HG02763 (cell line): ENCODE results near the gene SH3RF3.

Experiments
- ATAC-seq: cut with Tn5 transposase; IDR thresholded peaks from one replicate; pipeline ENCODE4 v1.9.1; 2021; ENCODE audit warnings: mild to moderate bottlenecking, moderate library complexity; ENCODE audit not compliant: unreplicated experiment

Gene SH3RF3

DNA sequence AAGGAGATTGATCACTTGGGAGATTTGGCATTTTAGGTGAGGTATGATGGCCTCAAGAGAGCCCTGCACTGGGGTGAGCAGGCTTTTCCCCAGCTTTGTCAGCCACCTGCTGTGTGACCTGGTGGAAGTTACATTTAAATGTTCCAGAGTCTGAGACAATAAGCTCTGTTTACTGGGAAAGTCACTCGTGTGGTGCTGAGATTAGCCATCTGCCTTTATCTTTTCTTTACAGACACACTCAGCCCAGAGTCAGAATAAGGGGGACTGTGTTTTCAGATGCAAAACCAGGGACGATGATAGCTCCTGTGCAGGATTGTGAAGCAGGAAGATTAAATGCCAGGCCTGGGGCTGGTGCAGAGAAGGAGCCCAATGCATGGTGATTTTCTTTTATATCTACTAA is 47.9 kb downstream of the SH3RF3 start:
- no peak for ATAC-seq

DNA sequence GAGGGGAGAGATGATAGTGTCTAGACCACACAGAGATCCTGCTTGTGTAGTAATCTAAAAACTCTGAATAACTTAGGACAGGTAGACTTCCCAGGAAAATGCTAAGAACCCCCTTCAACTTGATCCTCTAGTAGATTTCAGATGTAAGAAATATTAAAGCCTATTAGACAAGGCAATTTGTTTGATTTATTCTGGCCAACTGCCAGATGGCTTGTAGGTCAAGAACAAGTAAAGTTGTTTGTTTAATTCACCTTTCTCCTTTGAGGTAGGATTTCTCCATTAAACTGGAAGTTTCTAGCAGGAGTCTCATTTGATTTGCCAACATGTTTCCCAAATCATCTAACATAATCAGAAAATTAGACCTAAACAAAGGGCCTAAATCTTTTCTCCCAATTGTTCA is 48.6 kb downstream of the SH3RF3 start:
- no peak for ATAC-seq

DNA sequence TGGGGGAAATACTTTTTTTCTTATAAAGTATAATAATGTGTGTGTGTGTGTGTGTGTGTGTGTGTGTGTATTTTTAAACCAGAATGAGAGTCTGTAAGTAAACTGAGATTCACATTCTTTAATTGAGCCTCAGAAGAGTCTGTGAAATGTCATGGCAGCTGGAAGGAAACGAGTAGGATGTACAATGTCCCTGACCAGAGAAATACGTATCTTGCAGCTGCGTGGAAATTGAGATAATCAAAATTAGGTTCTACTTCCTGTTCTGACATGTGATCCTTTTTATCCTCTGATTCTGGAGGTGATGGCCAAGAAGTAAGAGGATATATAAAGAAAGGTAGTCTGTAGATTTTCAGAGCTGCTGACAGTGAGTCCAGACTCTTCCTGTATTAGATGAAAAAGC is 50.0 kb downstream of the SH3RF3 start:
- no peak for ATAC-seq

GRCh38 chr2:109180786-109181185 is 51.8 kb downstream of the SH3RF3 start:
- ATAC-seq: no peak

GRCh38 chr2:109182426-109182825 is 53.4 kb downstream of the SH3RF3 start:
- ATAC-seq: no peak

DNA sequence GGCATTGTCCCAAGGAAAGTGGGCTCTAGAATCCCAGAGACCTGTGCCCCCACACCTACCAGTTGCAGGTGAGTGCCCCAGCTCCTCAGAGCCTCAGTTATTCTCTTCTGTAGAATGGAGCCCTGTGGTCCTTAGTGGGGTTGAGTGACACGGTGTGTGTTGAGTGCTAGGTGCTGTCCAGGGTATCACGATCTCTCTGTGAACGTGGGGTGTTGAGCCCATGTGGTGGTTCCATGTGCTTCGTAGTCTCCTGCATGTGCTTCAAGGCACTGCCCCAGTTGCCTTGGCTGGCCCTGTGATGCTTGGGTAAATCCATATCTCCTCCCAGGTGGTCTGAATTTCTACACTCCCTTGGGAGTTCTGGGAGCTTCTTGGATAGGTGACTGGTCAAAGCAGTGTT is 54.9 kb downstream of the SH3RF3 start:
- no peak for ATAC-seq

DNA sequence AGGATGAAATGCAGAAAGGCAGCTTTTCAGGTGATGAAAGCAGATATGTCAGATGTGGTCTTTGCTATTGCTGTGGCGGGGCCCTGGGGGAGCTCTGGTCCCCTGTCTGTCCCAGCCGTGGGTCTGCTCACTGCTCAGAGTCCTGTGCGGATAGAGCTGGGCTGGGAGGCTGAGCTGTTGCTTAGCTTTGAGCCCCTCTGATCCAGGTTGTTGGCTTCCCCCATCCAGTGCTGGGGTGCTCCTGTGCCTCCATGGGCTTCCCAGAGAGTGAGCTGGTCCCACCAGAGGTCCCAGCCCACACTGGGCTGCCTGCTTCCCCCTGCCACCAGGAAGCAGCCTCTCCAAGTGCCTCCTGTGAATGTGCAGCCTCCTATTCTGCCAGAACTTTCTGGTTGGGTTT is 55.4 kb downstream of the SH3RF3 start:
- ATAC-seq: no peak

DNA sequence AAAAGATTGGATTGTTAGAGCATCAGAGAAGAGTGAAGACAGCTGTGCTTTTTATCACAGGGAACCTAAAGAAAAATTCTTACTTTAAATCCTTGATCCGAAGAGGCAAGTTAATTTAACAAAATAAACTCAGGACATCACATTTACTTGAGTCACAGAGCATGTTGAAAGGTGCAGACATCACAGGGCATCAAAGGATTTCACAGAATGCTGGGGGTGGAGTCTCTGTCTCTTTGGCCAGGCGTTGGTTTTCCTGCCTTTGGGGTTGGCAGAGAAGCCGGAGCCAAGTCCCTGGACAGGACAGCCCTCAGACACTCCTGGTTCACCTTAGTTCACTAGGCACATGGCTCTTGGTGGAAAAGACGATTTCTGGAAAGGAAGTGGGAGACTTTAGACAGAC is 56.3 kb downstream of the SH3RF3 start:
- ATAC-seq: no peak

GRCh38 chr2:109185821-109186570 is 57.0 kb downstream of the SH3RF3 start:
- no peak for ATAC-seq

GRCh38 chr2:109186656-109187250 is 57.7 kb downstream of the SH3RF3 start:
- no peak for ATAC-seq

DNA sequence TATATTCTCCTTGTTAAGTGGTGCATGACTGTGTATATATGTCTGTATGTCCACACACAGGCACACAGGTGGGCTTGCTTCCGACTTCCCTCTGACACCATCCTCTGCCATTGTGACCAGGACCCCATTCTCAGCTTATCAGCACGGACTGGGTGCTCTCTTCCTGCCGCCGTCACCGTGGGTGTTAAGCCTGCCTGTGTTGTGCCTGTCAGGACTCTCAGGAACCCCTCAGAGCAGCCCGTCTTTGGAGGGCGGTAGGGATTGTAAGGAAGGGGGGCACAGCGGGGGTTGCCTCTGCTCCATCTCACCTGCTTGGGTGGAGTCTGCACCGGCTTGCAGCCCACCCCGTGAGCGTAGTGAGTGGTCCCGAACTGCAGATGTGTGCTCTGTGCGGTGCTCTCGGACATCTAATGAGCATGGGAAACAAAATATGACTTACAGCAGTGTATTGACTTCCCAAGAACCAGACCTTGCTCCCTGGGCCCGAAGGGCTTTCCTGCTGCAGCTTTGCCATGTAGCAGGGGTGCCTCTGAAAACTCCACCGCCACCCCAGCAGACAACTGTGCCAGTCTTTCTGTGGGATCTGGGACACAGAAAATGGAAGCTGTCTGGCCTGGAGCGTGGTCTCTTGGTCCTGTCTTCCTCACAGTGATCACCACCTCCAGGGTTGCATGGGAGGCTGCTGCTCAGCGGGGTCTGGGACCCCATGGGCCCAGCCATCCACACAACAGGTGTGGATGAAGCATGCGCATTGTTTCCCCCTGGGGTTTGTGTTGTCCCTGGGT is 58.9 kb downstream of the SH3RF3 start:
- no peak for ATAC-seq

DNA sequence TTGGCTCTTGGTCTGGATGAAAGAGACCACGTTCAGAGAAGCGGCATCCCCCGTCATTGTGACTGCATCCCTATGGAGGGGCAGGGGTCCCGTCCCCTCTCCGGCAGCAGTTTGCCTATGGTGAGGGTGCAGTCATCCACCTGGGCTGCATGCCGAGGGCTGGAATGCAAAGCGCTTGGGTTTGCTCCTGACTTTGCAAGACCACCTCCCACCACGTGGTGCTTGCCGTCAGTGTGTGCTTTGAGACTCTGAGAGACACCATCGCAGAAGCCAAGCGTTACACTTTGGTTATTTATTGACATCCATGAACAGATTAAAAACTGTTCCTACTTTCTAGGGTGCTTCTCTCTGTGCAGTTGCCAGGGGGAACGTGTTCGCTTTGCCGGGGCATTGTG is 59.5 kb downstream of the SH3RF3 start:
- ATAC-seq: no peak

DNA sequence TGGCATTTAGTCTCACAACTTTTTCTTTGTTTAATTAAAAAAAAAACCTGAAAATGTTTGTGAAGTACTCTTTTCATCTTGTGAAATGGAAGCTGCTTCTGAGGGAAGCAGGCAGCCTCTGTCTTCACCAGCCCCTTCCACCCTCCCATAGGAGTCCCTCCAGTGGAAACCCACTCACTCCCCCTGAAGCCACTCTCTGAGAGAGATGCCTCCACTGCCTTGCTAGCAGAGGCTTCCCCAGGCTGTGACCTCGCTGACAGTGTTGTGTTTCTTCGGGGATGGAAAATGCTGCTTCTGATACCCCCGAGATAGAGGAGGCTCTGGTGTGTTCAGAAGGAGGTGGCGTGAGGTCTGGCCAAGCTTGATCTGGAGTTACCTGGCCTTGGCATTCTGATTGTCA is 59.9 kb downstream of the SH3RF3 start:
- ATAC-seq: no peak

DNA sequence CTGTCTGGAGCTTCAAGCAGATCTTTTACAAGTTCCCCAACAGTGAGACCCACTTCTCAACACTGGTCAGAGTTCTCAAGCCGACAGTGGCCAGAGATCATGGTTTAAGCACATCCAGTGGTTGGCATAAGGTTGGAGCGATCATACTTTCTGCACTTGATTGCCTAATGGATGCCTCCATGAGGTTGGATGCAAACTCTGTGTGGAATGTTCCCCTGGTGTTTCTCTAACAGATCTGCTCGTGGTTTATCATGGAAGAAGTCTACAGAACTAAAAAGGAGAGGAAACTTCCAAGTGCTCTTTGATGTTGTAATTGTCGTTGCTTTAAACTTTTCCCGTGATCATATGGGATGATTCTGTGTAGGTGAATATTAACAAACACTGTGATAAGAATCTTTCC is 60.7 kb downstream of the SH3RF3 start:
- no peak for ATAC-seq

- ATAC-seq: no peak
Observed at GRCh38 chr2:109193807-109194619, 65.0 kb downstream of the SH3RF3 start.

DNA sequence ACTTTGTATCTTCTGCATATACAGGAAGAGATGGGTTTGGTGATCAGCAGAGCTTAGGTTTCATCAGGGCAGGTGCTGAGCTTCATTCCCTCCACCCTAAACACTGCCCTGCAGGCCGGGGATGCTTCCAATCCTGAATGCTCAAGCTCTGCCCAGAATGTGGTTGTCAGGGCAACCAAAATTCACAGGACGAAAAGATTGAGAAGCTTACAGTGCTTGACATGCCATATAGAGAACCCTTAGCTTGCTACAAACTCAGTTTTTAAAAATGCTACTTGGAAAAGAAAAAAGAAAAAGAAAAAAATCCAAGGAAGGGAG is 65.6 kb downstream of the SH3RF3 start:
- ATAC-seq: no peak

DNA sequence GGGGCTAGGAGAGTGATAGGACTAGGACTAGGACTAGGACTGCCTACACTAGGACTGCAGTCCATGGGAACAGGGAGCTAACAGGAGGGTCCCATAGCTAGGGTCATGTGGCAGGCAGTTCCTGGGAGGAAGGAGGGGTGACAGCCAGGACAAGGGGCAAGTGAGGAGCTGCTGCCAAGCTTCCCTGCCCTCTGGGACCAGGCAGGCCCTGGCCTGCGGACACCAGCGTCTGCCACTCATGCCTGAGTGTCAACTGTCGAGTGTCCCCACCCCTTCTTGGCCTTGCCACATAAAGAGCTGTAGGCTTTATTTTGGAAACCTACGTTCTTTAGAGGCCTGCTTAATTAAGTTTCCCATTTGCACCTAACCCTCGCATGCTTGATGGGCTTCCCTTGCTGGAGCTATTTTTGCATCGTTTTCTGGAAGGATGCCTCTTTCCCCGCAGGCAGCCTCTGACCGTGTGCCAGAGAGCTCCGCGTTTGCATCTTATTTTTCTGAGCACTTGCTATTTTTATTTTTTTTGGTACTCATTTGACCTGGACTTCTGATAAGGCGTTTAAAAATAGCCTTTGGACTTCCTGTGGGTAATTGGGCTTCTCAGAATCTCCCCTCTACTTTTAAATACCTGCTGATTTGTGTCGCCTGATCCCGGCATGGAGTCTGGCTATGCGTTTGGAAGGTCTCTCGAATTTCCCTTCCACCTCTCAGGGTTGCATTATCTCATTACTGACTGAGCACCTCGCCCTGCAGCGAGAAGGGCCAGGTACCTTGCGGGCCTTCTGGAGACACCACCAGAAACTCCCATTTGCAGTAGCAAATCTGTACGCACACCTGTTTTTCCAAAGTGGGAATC is 66.4 kb downstream of the SH3RF3 start:
- ATAC-seq: no peak

DNA sequence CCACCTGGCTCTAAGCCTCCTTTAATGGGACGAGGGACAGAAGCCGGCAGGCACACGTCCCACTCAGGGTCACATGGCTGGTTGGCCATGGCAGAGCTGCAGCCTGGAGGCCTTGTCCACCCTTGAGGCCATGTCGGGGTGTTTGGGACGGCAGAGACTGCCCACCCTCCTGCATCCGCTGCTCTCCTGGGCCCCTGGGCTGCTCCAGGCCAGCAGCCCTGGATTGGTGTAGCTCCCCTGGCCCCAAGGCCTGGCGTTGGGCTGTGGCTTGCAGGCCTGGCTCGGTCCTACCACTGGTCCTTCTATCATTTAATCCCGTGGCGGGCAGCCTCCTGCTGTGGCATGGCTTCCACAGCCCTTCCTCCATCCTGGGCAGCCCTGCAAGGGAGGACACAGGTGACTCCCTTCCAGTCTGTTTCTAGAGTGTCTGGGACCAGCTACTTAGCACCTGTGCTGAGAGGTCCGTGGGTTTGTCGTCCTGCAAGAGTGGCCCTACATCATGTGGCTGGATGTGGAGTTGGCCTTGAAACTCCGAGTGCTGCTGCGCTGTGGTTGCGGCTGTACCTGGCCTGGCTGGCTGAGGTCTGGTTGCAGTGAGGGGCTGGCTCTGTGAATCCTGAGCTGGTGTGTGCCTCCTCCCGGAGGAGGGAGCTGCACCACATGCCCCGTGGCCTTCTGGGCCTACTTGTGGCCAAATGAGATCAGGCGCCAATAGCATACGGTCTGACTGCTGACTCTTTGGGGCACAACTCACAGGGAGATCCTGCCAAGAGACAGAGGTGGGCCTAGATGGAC is 67.3 kb downstream of the SH3RF3 start:
- ATAC-seq: no peak

DNA sequence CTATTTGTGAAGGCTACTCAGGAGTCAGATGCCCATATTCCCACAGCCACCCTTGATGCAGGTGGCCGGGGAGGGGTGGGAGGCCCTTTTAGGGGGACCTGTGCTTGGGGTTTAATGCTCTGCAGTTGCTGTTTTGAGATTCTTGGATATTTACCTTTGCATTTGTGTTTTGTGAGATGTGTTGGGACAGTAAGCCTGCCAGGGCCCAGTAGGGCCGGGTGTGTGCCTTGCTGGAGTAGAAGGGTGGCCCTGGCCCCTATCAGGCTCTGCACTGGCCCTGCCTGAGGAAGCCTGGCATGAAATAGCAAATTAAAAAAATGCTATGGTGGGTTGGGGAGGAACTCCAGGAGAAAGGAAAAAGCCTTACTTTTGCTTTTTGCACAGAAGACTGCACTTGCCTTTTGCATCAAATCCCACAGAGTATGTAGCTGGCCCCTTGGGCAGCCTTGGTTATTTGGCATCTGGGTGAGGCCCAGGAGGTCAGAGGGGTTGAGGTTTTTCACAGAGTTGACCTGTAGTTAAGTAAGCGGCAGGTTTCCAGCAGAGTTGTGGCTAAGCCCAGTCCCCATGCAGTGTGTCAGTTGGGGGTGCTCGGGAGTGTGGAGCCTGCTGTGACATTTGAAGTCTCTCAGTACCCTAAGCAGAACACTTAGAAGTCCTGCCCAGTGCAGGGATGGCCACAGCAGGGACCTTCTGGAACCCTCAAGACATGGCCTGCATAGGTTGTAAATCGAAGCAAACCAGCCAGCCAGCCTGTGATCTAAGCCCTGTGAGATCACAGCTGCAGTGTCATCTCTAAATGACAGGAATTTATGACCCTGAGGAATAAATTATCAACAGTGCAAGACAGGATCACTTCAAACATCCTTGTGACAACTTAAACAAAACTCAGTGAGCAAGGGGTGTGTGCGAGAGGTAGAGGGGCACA is 68.8 kb downstream of the SH3RF3 start:
- no peak for ATAC-seq
